ENCODE results near the gene ABCG4.
A peak's percentile ranks its signal among the peaks of the same experiment; 100 is the strongest.
"Not testable (repeated sequence)": the region's sequence is repeated elsewhere in the genome, so short reads cannot be mapped to it uniquely, and the experiment has no call there.

Gene ABCG4

DNA sequence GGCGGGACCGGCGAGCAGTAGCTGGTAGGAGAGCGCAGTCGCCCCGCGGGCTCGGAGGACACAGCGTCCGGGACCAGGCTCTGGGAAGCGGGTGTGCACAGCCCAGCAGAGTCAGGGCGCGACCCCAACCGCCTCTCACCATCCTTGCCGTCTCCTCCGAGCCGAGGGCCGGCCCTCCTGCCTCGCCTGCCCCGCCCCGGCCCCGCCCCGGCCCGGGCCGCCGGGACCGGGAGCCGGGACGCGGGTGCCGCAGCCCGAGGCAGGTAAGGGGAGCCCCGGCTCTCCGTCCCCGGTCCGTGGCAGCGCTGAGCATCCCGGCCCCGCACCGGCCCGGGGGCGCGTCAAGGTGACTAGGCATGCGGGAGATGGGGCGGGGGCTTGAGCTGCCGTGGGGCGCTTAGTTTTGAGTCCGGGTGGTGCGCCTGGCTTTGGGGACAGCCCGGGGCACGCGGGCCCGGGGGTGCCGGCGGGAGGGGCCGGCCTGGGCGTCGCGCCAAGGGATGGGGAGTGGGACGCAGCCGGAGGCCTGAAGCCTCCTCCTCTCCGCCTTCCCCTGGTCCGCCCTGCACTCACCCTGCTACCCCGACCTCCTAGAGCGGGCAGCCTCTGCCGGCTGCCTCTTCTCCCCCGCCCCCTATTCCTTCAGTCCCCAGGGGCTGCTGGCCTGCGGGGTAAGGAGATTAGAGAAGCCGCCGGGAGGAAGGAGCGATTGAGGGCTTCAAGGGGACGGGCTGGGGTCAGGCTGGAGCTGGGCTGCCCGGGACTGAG, at the start of gene ABCG4:
Gene ABCG4, plus strand, starts transcription at position 35 of the 768 bp plus-strand sequence. CDS start 914 bp downstream, outside the sequence.
- peak; percentile 45 for DNase-seq (ENCODE audit: low spot score)

- no peak for DNase-seq (ENCODE audit: low spot score)
These were observed 49.1 kb upstream of the ABCG4 start for GRCh38 chr11:119099711-119100110.

DNA sequence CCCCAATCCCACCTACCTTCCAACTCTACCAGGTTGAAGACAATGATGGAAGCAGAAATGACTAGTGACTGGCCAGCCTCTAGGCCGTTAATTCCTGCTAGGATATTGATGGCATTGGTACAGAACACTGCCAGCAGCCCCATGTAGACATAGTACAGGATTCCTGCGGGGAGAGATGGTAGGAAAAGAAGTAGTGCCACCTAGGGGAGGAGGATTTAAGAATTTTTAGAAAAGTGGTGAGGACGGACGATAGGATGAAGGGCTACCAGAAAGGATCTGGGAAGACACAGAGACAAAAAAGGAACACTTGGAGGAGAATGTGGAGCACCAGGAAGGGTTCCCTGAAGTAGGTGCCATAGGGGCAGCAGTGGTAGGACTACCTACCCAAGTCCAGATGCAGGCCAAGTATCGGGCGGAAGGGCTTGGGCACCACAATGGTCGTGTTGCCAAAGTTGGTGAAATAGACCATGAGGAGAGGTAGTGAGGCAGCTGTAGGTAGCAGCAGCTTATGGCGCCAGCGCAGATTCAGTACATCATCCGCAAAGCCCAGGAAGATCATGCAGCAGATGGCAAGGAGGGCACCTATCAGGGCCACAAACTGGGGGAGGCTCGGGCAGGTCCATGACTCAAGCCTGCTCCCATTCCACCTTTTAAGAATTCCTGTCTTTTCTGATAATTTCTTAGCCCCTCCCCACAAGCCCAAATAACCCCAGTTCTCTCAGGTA, 48.4 kb upstream of the ABCG4 start:
- peak; percentile 49 for DNase-seq (ENCODE audit: low spot score)

GRCh38 chr11:119100994-119101758, 47.7 kb upstream of the ABCG4 start:
- DNase-seq (ENCODE audit: low spot score) = no peak

- peak; percentile 99 for DNase-seq (ENCODE audit: low spot score)
These were observed 47.0 kb upstream of the ABCG4 start, which contains the start of gene DPAGT1 for GRCh38 chr11:119101759-119102423. Gene DPAGT1, minus strand, starts transcription at chr11:119101853. Its CDS starts 198 bp downstream, at chr11:119101655.

- DNase-seq (ENCODE audit: low spot score) = not testable (repeated sequence)
These were observed 45.6 kb upstream of the ABCG4 start for GRCh38 chr11:119103161-119103664.

GRCh38 chr11:119103793-119104192, 45.1 kb upstream of the ABCG4 start:
- DNase-seq (ENCODE audit: low spot score) = no peak

DNA sequence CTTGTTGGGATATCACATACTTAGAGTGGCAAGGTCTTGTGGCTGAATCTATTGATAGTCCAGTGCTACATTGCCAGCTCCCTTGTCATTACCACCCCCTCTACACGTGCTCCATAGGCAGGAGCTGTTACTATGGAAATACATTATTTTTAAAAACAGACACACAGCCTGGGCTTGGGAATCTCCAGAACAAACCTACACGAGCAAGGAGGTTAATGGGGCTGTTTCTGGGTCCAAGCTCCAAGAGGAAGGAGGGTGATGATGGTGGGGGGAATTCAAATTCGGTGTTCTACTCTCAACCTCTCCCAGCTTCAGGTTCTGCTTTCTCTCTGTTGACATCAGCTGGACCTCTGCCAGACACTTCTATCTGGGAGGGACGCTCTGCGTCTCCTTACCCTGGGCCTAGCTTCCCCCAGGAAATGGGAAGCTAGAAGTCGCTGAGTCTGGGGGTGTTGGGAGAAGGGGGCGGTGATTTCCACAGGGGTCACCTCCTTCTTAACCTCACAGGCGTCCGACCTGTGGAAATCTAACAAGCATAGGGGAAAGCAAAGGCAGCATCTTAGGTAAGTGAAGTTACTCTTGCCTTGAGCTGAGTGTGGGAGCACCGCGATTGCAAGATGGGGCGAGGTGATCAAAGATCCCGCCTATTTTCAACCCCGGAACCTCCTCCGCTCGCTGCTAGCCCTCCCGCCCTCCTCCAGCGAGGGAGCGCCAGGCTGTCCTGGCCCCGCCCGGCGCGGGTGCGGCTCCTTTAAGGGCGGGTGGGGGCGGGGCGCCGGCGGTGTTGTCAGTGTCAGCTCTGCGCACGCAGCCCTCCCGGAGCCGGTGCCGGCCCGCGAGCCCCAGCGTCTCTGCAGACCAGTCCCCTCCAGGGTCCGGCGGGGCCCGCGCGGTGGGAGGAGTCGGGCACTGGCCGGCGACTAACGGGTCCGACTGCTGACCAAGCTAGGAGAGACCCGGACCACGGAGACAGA, 42.0 kb upstream of the ABCG4 start, which contains the start of gene C2CD2L:
Gene C2CD2L, plus strand, starts transcription at position 781 of the 974 bp plus-strand sequence. CDS start 398 bp downstream, outside the sequence.
- peak; percentile 88 for DNase-seq (ENCODE audit: low spot score)

DNA sequence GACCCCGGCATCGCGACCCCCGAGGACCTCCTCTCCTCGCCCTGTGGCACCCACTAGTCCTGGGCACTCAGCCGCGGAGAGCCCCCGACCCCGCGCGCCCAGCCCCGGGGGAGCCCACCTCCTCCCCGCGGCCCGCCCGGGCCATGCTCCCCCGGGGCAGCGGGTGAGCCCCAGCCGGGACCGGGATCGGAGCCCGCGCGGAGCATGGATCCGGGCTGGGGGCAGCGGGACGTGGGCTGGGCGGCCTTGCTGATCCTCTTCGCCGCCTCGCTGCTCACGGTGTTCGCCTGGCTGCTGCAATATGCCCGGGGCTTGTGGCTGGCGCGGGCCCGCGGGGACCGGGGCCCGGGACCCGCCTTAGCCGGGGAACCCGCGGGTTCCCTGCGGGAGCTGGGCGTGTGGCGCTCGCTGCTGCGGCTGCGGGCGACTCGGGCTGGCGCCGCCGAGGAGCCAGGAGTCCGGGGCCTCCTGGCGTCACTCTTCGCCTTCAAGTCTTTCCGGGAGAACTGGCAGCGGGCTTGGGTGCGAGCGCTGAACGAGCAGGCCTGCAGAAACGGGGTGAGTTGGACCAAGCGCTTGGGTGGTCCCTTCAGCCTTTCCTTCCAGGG, 41.2 kb upstream of the ABCG4 start:
- peak; percentile 13 for DNase-seq (ENCODE audit: low spot score)

DNA sequence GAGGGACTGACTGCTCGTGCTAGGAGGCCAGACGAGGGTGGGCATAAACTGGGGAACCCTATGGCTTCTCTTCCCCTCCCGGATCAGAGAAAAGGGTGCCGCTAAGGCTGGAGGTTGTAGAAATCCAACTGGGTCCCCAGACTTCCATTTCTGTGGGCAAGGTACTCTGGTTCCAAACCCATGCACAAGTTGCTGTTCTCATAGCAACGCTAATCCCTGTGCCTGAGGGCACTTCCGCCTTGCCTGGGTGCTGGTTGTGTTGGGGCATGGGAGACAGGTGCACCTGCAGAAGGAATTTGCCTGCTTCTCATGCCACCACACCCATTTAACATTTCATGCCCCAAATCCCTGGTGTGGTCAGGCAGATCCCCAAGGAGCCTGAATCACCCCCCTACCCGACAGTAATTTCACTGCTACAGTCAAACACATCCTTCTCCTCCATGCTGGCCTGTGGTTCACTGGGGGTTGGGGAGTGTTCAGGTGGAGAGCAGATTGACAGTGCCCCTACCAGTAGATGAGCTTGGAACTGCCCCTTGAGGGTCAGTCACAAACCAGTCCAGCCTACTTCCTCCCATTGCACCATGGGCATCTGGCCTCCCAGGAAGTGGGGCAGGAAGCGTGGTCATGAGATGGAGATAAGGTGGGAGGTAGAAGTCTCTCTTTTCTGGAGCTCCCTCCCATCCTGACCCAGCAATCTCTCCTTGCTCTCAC, 40.6 kb upstream of the ABCG4 start:
- DNase-seq (ENCODE audit: low spot score) = peak; percentile 38

- DNase-seq (ENCODE audit: low spot score) = no peak
These were observed 40.0 kb upstream of the ABCG4 start for GRCh38 chr11:119108857-119109221.

DNA sequence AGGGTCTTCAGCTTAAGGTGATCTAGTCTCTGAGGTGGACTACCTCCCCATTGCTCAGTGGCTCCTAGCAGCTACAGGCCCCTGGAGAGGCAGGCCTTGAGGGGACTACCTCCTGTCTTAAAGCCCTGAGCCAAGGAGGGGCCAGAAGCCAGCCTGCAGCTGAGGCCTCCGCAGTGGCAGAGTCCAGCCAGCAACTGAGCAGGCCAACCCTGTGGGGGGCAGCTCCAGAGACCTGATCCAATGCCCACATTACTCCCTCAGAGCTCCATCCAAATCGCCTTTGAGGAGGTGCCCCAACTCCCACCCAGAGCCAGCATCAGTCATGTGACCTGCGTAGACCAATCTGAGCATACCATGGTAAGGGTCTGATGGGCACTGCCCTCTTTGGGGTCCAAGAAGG, 39.0 kb upstream of the ABCG4 start:
- no peak for DNase-seq (ENCODE audit: low spot score)

DNA sequence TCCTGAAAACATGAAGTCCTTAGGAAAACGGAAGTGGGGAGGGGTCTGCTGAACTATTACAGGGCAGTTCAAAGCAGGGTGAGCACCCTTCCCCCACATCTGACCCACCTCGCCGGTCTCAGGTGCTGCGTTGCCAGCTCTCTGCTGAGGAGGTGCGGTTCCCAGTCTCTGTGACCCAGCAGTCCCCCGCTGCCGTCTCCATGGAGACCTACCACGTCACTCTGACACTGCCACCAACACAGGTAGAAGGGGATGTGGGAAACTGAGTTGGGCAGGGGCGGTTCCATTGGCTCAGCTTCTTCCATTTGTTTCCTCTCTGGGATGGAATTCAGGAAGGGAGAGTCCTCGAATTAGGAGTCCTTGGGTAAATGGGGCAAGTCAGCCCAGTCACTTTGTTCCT, 38.4 kb upstream of the ABCG4 start:
- no peak for DNase-seq (ENCODE audit: low spot score)

- no peak for DNase-seq (ENCODE audit: low spot score)
These were observed 37.4 kb upstream of the ABCG4 start for GRCh38 chr11:119111361-119111925.

DNA sequence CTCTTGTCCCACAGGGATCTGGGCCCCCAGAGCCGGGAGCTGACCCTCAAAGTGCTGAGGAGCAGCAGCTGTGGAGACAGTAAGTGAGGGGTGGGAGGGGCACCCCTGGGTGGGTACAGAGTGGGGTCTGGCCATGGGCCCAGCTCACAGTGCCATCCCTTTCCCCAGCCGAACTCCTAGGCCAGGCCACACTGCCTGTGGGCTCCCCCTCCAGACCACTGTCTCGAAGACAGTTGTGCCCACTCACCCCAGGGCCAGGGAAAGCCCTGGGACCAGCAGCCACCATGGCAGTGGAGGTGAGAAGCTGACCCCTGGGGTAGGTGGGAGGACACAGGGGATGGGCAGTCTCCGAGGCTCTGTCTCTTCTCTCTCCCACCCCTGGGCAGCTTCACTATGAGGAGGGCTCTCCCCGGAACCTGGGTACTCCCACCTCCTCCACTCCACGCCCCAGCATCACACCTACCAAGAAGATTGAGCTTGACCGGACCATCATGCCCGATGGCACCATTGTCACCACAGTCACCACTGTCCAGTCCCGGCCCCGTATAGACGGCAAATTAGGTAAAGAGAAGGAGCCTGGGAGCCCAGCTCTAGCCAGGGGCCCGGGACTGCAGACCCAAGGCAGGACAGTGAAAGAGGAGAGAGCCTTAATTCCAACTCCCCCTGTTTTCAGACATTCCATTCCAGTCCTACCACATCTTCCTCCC, 36.4 kb upstream of the ABCG4 start:
- DNase-seq (ENCODE audit: low spot score) = no peak

DNA sequence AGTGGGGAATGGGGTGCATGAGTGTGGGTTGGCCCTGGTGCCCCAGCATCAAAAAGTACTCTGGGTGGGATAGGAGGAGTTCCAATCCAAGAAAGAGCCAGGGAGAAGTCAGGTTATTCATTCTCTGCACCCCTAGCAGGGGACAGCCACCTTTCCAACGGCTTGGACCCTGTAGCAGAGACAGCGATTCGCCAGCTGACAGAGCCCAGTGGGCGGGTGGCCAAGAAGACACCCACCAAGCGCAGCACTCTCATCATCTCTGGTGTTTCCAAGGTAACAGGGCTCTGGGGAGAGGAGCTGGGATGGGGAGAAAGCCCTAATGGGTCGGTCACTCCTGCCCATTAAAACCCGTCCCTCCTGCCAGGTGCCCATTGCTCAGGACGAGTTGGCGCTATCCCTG, 35.1 kb upstream of the ABCG4 start:
- no peak for DNase-seq (ENCODE audit: low spot score)

DNA sequence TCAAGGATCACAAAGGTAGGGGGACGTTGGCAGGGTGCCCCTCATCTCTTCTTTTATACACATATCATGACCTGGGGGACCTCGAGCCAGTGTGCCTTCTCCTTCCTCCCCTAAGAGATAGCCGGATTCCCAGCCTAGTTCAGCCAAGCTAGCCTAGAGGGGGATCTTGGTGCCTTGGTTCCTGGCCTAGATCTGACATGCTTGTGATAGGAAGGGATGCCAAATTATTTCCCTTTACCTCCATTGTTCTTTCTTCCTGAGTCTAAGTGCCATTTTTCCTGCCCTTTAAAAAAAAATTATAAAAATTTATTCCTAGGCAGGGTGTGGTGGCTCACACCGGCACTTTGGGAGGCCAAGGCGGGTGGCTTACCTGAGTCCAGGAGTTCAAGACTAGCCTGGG, 34.5 kb upstream of the ABCG4 start:
- DNase-seq (ENCODE audit: low spot score) = no peak

DNA sequence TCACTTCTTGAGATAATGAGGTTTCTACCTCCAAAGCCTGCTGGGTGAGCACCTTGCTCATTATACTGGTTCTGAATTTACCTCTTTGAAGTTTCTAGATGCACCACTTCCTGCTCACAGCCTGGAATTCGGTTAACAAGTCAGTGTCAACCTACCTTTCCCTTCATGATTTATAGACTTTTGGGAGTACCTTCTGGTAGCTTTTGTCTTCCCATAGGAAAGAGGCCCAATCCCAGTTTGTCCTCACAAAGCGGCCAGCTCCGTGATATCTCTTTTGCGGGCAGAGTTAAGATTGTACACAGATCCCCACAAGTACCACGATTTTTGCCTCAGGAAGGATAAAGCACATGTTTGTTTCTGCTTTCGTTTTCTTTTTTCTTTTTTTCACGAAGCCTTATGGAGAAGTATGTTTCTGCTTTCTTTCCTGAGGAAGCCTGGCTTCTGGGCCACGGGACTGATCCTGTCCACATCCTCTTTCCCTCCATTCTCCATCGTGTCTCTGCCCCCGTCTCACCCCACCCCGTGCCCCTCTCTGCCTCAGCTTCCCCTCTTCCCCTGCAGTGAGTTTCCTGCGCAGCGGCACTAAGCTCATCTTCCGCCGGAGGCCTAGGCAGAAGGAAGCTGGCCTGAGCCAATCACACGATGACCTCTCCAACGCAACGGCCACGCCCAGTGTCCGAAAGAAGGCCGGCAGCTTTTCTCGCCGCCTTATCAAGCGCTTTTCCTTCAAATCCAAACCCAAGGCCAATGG, 33.2 kb upstream of the ABCG4 start:
- no peak for DNase-seq (ENCODE audit: low spot score)
